Measurements from ENCODE around the gene C2CD4D. TPM values are rescaled to one million over a fixed set of nuclear protein-coding genes. Genes with fewer than 3 reads are reported as not detected.

The C2CD4D gene
- total and polyA plus RNA-seq, 2 of the 13 experiments (the other 11 are each of a cell fraction or from before 2014, with no cell fraction given): not detected

DNA sequence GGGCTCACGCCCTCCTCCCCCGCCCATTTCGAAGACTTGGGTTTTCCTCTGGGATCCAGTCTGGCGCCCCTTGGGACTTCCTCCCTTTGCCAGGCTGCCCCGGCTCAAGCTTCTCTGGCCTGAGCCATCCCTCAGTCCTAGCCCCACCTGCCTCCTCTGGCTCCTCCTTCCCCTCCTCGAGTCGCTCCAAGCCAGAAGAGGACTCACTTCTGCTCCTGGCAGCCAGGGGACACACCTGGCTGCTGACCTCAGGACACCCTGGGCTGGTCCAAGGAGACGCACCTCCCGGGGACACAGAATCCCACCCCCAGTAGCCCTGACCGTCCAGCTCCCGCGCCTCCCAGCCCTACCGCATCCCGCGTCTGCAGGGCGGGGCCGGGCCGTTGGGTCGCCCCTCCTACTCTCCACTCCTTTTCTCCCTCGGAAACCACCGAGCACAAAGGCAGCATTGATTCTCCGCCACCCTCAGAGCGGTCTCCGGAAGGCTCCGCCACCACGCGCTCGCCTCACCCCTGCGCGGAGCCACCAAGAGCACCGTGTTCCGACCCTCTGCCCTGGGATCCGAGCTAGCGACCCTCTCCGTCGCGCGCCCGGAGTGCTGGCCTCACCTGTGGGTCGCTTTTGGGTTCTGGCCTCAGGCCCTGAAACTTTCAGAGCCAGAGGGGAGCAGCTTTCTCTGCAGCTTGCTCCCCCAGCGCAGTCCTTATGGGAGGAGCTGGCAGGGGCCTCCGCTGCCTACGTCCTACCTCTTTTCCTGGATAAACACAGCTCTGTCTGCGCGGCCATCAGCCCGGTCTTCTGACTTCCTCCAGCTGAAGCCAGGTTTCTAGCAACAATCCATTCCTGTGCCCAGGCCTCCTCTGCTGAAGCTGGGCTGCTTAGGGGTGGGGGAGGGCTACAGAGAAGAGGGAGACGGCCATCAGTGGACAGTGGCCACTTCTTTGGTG, at the start of gene C2CD4D (continued):
- TF ChIP-seq ZBTB3 (CRISPR knock-in tag; IDR thresholded peaks at IDR 0.05; ENCODE audit: borderline replicate concordance, low read depth): no peak
- TF ChIP-seq ZFP36 (IDR thresholded peaks at IDR 0.05; ENCODE audit: borderline replicate concordance, low read depth, low read length, partially characterized antibody): no peak
- TF ChIP-seq THAP7 (CRISPR knock-in tag; IDR thresholded peaks at IDR 0.05): no peak
- no peak for TF ChIP-seq FOXK1 (CRISPR knock-in tag; IDR thresholded peaks at IDR 0.05; ENCODE audit: borderline replicate concordance, low read depth)
- no peak for TF ChIP-seq GZF1 (CRISPR knock-in tag; IDR thresholded peaks at IDR 0.05)
- TF ChIP-seq PCBP2 (optimal IDR thresholded peaks at IDR 0.05; ENCODE audit: low read depth, low read length, poor library complexity, severe bottlenecking): no peak
- TF ChIP-seq, protein P1, sequence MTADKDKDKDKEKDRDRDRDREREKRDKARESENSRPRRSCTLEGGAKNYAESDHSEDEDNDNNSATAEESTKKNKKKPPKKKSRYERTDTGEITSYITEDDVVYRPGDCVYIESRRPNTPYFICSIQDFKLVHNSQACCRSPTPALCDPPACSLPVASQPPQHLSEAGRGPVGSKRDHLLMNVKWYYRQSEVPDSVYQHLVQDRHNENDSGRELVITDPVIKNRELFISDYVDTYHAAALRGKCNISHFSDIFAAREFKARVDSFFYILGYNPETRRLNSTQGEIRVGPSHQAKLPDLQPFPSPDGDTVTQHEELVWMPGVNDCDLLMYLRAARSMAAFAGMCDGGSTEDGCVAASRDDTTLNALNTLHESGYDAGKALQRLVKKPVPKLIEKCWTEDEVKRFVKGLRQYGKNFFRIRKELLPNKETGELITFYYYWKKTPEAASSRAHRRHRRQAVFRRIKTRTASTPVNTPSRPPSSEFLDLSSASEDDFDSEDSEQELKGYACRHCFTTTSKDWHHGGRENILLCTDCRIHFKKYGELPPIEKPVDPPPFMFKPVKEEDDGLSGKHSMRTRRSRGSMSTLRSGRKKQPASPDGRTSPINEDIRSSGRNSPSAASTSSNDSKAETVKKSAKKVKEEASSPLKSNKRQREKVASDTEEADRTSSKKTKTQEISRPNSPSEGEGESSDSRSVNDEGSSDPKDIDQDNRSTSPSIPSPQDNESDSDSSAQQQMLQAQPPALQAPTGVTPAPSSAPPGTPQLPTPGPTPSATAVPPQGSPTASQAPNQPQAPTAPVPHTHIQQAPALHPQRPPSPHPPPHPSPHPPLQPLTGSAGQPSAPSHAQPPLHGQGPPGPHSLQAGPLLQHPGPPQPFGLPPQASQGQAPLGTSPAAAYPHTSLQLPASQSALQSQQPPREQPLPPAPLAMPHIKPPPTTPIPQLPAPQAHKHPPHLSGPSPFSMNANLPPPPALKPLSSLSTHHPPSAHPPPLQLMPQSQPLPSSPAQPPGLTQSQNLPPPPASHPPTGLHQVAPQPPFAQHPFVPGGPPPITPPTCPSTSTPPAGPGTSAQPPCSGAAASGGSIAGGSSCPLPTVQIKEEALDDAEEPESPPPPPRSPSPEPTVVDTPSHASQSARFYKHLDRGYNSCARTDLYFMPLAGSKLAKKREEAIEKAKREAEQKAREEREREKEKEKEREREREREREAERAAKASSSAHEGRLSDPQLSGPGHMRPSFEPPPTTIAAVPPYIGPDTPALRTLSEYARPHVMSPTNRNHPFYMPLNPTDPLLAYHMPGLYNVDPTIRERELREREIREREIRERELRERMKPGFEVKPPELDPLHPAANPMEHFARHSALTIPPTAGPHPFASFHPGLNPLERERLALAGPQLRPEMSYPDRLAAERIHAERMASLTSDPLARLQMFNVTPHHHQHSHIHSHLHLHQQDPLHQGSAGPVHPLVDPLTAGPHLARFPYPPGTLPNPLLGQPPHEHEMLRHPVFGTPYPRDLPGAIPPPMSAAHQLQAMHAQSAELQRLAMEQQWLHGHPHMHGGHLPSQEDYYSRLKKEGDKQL (CRISPR knock-in tag; IDR thresholded peaks at IDR 0.05; ENCODE audit: low read depth): no peak
- TF ChIP-seq IKZF1 (IDR thresholded peaks at IDR 0.05): no peak
- no peak for TF ChIP-seq CERS6 (CRISPR knock-in tag; IDR thresholded peaks at IDR 0.05)
- TF ChIP-seq KLF15 (CRISPR knock-in tag; IDR thresholded peaks at IDR 0.05; ENCODE audit: borderline replicate concordance): no peak
- TF ChIP-seq ZFP37 (CRISPR knock-in tag; IDR thresholded peaks at IDR 0.05; ENCODE audit: borderline replicate concordance): no peak

Measured in HepG2 (cell line).